ENCODE data around the gene ZNF665. TPM values are rescaled to one million over a fixed set of nuclear protein-coding genes. Genes with fewer than 3 reads are reported as not detected.
A peak's percentile ranks its signal among the peaks of the same experiment; 100 is the strongest.

Gene ZNF665
- polyA plus RNA-seq, 1 experiment = 3.0 TPM

DNA sequence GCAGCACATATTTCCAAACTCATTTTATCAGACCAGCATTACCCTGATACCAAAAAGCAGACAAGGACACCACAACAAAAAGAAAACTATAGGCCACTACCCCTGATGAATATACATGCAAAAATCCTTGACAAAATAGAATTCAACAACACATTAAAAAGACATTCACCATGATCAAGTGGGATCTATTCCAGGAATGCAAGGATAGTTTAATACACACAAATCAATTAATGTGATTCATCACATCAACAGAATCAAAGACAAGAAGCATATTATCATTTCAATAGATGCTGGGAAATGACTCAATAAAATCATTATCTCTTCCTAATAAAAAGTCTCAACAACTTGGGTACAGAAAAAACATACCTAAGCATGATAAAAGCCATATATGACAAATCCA lies 45.5 kb downstream of the ZNF665 start:
- peaks cover 2% of the 10 kb centered on the region for H3K36me3 ChIP-seq (ENCODE audit: control insufficient read depth, insufficient read depth, low read length)
- no peaks in the 10 kb centered on the region for H3K27me3 ChIP-seq (ENCODE audit: control insufficient read depth, insufficient read depth, low read length)
- TF ChIP-seq, protein P1, sequence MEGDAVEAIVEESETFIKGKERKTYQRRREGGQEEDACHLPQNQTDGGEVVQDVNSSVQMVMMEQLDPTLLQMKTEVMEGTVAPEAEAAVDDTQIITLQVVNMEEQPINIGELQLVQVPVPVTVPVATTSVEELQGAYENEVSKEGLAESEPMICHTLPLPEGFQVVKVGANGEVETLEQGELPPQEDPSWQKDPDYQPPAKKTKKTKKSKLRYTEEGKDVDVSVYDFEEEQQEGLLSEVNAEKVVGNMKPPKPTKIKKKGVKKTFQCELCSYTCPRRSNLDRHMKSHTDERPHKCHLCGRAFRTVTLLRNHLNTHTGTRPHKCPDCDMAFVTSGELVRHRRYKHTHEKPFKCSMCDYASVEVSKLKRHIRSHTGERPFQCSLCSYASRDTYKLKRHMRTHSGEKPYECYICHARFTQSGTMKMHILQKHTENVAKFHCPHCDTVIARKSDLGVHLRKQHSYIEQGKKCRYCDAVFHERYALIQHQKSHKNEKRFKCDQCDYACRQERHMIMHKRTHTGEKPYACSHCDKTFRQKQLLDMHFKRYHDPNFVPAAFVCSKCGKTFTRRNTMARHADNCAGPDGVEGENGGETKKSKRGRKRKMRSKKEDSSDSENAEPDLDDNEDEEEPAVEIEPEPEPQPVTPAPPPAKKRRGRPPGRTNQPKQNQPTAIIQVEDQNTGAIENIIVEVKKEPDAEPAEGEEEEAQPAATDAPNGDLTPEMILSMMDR (IDR thresholded peaks at IDR 0.05; ENCODE audit: insufficient read depth, low read depth, low read length) = no peak
- H3K4me3 ChIP-seq (ENCODE audit: low read depth, low read length) = no peak overlapping the region
- ChIA-PET POLR2A (no interaction called here), CTCF (no interaction called here)
- DNase-seq (ENCODE audit: low read depth) = no peak

DNA sequence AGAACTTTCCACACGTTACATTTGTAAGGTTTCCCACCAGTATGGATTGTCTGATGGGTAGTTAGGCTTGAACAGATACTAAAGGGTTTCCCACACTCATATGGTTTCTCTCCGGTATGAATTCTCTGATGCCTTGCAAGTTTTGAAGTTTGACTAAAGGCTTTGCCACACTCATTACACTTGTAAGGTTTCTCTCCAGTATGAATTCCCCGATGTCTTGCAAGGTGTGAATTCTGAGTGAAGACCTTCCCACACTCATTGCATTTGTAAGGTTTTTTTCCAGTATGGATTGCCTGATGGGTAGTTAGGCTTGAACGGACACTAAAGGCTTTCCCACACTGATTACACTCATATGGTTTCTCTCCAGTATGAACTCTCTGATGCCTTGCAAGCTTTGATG lies 52.8 kb downstream of the ZNF665 start:
- no peaks in the 10 kb centered on the region for H3K27me3 ChIP-seq (ENCODE audit: control insufficient read depth, insufficient read depth, low read length)
- ChIA-PET POLR2A (no interaction called here), CTCF (interaction anchor here (1.2 kb wide), 1 partner anchor 11 kb away, joined by 4 read pairs; no protein-coding TSS in a partner anchor)
- H3K4me3 ChIP-seq (ENCODE audit: low read depth, low read length) = no peak overlapping the region
- peaks cover 1% of the 10 kb centered on the region for H3K36me3 ChIP-seq (ENCODE audit: control insufficient read depth, insufficient read depth, low read length)
- TF ChIP-seq, protein P1 (IDR thresholded peaks at IDR 0.05; ENCODE audit: insufficient read depth, low read depth, low read length) = no peak
- DNase-seq (ENCODE audit: low read depth) = no peak

DNA sequence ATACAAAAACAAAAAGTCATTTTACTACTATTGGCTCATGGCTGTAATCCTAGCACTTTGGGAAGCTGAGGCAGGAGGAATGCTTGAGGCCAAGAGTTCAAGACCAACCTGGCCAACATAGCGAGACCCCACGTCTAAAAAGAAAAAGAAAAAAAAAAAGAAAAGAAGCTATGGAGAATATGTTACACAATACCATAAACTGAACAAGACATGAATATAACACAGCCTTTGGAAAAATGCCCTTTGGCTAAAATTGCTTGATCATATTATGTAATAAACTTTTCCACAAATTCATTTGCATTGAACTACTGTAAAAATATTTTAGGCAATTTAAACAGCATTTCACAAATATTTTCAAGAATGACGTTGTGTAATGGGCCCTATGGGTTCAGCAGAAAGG lies 56.7 kb downstream of the ZNF665 start:
- no peaks in the 10 kb centered on the region for H3K27me3 ChIP-seq (ENCODE audit: control insufficient read depth, insufficient read depth, low read length)
- POLR2A ChIA-PET = no interaction called here

DNA sequence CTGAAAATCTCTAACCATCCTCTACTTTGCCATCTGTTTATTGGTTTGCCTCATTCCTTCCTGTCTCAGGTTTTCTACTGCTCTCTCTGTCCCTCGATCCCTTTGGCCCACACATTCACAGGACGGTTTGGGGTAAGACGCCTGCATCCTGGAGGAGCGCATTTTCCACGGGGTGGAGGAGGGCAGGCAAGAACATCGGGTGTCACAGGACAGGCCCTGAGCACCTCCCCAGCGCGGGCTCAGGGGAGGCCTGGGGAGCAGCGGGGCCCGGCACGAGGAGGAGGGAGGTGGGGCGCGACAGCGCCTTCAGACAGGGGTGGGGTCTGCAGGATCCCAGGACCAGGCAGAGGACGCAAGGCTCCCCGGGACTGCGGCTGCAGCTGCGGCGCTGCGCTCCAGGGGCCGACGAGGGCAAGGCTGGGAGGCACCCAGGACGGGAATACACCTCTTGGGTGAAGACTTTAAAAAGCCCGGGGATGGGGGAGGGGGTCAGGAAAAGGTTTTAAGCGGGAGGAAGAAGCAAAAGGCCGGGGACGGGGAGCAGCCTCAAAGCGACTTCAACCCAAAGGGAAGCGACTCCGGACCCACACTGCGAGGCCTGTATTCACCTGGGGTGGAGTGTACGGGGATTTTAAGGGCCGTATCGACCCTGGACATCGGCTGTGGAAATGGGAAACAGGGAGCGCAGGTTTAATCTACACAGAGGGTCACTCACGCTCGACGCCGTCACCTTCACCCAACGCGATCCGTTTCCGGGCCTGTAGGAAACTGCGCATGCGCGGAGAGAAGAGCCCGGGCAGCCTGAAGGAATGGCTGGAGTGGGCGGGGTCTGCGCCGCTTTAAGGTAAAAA lies 60.8 kb downstream of the ZNF665 start, which contains the start of gene ZNF415:
Gene ZNF415, minus strand, starts transcription at position 770 of the 851 bp plus-strand sequence. CDS start 10,234 bp downstream, outside the sequence.
- Histone ChIP-seq H3K4me3 (ENCODE audit: low read depth, low read length) (peak within 1 kb of the TSS; percentile 63), H3K36me3 (ENCODE audit: control insufficient read depth, insufficient read depth, low read length) (no peaks in the 10 kb centered on the region), H3K27me3 (ENCODE audit: control insufficient read depth, insufficient read depth, low read length) (no peaks in the 10 kb centered on the region)
- TF ChIP-seq, protein P1 (IDR thresholded peaks at IDR 0.05; ENCODE audit: insufficient read depth, low read depth, low read length) = no peak
- ChIA-PET CTCF (no interaction called here), POLR2A (no interaction called here)
- DNase-seq (ENCODE audit: low read depth) = peak; percentile 9

More for the DNA sequence above, 56.7 kb downstream of the ZNF665 start:
- TF ChIP-seq, protein P1 (IDR thresholded peaks at IDR 0.05; ENCODE audit: insufficient read depth, low read depth, low read length) = no peak
- Histone ChIP-seq H3K4me3 (ENCODE audit: low read depth, low read length) (no peak overlapping the region), H3K36me3 (ENCODE audit: control insufficient read depth, insufficient read depth, low read length) (no peaks in the 10 kb centered on the region)
- CTCF ChIA-PET = no interaction called here
- DNase-seq (ENCODE audit: low read depth) = no peak

DNA sequence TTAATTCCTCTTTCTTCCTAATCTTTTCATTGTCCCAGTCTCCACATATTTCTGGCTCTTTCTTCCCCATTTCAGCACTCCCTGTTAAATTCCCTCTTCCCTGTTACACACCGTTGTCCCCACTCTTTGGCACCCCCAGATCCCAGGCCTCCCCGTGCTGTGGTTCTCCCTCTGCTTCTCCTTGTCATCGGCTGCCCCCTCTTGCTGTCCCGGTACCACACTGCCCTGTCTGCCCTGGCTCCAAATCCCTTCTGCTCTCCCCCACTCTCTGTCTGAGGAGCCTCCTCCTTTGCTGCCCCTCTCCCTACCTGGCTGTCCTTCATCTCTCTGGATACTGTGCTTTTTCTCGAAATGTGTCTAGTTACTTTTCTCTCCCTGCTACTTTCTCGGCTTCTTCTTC lies 61.4 kb downstream of the ZNF665 start:
- DNase-seq (ENCODE audit: low read depth) = no peak
- ChIA-PET CTCF (no interaction called here), POLR2A (no interaction called here)
- TF ChIP-seq, protein P1 (IDR thresholded peaks at IDR 0.05; ENCODE audit: insufficient read depth, low read depth, low read length) = no peak
- Histone ChIP-seq H3K4me3 (ENCODE audit: low read depth, low read length) (peak overlapping the region; percentile 63), H3K27me3 (ENCODE audit: control insufficient read depth, insufficient read depth, low read length) (no peaks in the 10 kb centered on the region), H3K36me3 (ENCODE audit: control insufficient read depth, insufficient read depth, low read length) (no peaks in the 10 kb centered on the region)

All from BJ (cell line).